Natural killer cell treated with Interleukin-12 subunit alpha and Interleukin-12 subunit beta and Interleukin-15 and Interleukin-18, amount 100 ng/mL, for 72 hours (primary cell): ENCODE results near the gene ATAT1. TPM values are rescaled to one million over a fixed set of nuclear protein-coding genes. Genes with fewer than 3 reads are reported as not detected.

Experiments
- ATAC-seq, 2 donors: fragments of 150-1000 bp; cut with Tn5 transposase in 1 of 2; sonication (Bioruptor Pico), chemical (Tn5 transposase) in 1 of 2; 2 replicates each; pipeline ENCODE4 v1.10.0; 2021
- DNase-seq: peaks from one replicate; pipeline ENCODE4 v3.0.0; 2022; ENCODE audit warnings: low spot score
- H3K27ac Mint-ChIP-seq, 2 donors: 1 replicate in 1 of 2; 2 replicates in 1 of 2; pipeline ENCODE4 v1.8.0; 2022; ENCODE audit warnings: mixed read lengths in 2 of 2, mild to moderate bottlenecking in 1 of 2, moderate library complexity in 1 of 2
- H3K27me3 Mint-ChIP-seq, 2 donors: 1 replicate in 1 of 2; 2 replicates in 1 of 2; pipeline ENCODE4 v1.8.0; 2022; ENCODE audit warnings: mixed read lengths in 2 of 2
- H3K36me3 Mint-ChIP-seq: one replicate; pipeline ENCODE4 v1.8.0; 2022; ENCODE audit warnings: mixed read lengths
- H3K4me1 Mint-ChIP-seq, 2 donors: 1 replicate in 1 of 2; 2 replicates in 1 of 2; pipeline ENCODE4 v1.8.0; 2022; ENCODE audit warnings: low read depth in 2 of 2, mixed read lengths in 2 of 2, mild to moderate bottlenecking in 1 of 2
- H3K4me3 Mint-ChIP-seq: one replicate; pipeline ENCODE4 v1.8.0; 2022; ENCODE audit warnings: mixed read lengths
- H3K9me3 Mint-ChIP-seq: 2 replicates; pipeline ENCODE4 v1.8.0; 2022; ENCODE audit warnings: mixed read lengths
- total RNA-seq, 2 donors: library from RNA; stranded (reverse); gene quantifications; one replicate each; pipeline ENCODE4 v1.2.3, GENCODE V29; 2022

ATAT1 gene
- total RNA-seq, 2 donors from 2014 or later = 7.3 to 15.8 TPM

- Mint-ChIP-seq H3K36me3 (peaks cover 37% of the 10 kb centered on the region), H3K27me3 (no peaks in the 10 kb centered on the region), H3K9me3 (no peaks in the 10 kb centered on the region), H3K4me3 (peak within 1 kb of the TSS; percentile 94), H3K4me1 (peaks cover 57 to 62% of the 10 kb centered on the region in 2 donors), H3K27ac (peak within 1 kb of the TSS; percentile 95 to 98)
- DNase-seq (peak; percentile 99), ATAC-seq (peak; percentile 93)
These were observed 9.7 kb upstream of the ATAT1 start, which contains the start of gene PPP1R10 for GRCh38 chr6:30616811-30617564. TSS of gene PPP1R10 (minus strand) at chr6:30617243. CDS start at chr6:30609944, 7,299 bp downstream.

- Mint-ChIP-seq H3K27me3 (no peaks in the 10 kb centered on the region), H3K9me3 (no peaks in the 10 kb centered on the region), H3K27ac (peak within 1 kb of the TSS; percentile 95 to 98), H3K4me3 (peak within 1 kb of the TSS; percentile 94), H3K36me3 (peaks cover 35% of the 10 kb centered on the region), H3K4me1 (peaks cover 54 to 59% of the 10 kb centered on the region in 2 donors)
- DNase-seq = peak; percentile 98
- peak; percentile 89 for ATAC-seq
These were observed 9.0 kb upstream of the ATAT1 start, which contains the start of gene MRPS18B for GRCh38 chr6:30617565-30618269. TSS of gene MRPS18B (plus strand) at chr6:30617840. CDS start at chr6:30617866, 26 bp downstream.

GRCh38 chr6:30618270-30618797 is 8.3 kb upstream of the ATAT1 start:
- H3K27ac Mint-ChIP-seq = peak overlapping the region; percentile 95 to 98
- H3K9me3 Mint-ChIP-seq = no peaks in the 10 kb centered on the region

GRCh38 chr6:30619561-30619960 is 7.1 kb upstream of the ATAT1 start:
- peaks cover 24% of the 10 kb centered on the region for H3K36me3 Mint-ChIP-seq
- peaks cover 40 to 42% of the 10 kb centered on the region in 2 donors for H3K4me1 Mint-ChIP-seq
- no peak for DNase-seq
- no peaks in the 10 kb centered on the region for H3K9me3 Mint-ChIP-seq
- H3K4me3 Mint-ChIP-seq = peak overlapping the region; percentile 94
- H3K27me3 Mint-ChIP-seq = no peaks in the 10 kb centered on the region
- H3K27ac Mint-ChIP-seq = peak overlapping the region; percentile 95 to 98
- no peak for ATAC-seq

More at GRCh38 chr6:30618270-30618797, 8.3 kb upstream of the ATAT1 start:
- Mint-ChIP-seq H3K36me3 (peaks cover 34% of the 10 kb centered on the region), H3K4me3 (peak overlapping the region; percentile 94), H3K4me1 (peaks cover 51 to 55% of the 10 kb centered on the region in 2 donors), H3K27me3 (no peaks in the 10 kb centered on the region)
- ATAC-seq (no peak), DNase-seq (no peak)

- DNase-seq (no peak), ATAC-seq (no peak)
- peak overlapping the region; percentile 85 to 87 for H3K27ac Mint-ChIP-seq
- no peaks in the 10 kb centered on the region for H3K9me3 Mint-ChIP-seq
- H3K36me3 Mint-ChIP-seq = peaks cover 11% of the 10 kb centered on the region
- peak overlapping the region; percentile 96 for H3K4me3 Mint-ChIP-seq
- H3K27me3 Mint-ChIP-seq = no peaks in the 10 kb centered on the region
- peaks cover 24 to 27% of the 10 kb centered on the region in 2 donors for H3K4me1 Mint-ChIP-seq
These were observed 1.2 kb upstream of the ATAT1 start for GRCh38 chr6:30625511-30625910.

GRCh38 chr6:30635834-30636233 is 9.2 kb downstream of the ATAT1 start:
- Mint-ChIP-seq H3K27ac (no peak overlapping the region), H3K27me3 (no peaks in the 10 kb centered on the region), H3K36me3 (peaks cover 13% of the 10 kb centered on the region), H3K4me1 (peaks cover 0 to 2% of the 10 kb centered on the region in 2 donors), H3K9me3 (no peaks in the 10 kb centered on the region), H3K4me3 (no peak overlapping the region)
- no peak for DNase-seq
- ATAC-seq = no peak

GRCh38 chr6:30640481-30640880 is 13.8 kb downstream of the ATAT1 start:
- H3K4me1 Mint-ChIP-seq = peaks cover 5 to 9% of the 10 kb centered on the region in 2 donors
- no peaks in the 10 kb centered on the region for H3K27me3 Mint-ChIP-seq
- no peak for DNase-seq
- H3K4me3 Mint-ChIP-seq = no peak overlapping the region
- H3K9me3 Mint-ChIP-seq = no peaks in the 10 kb centered on the region
- ATAC-seq = no peak
- no peak overlapping the region for H3K27ac Mint-ChIP-seq
- peaks cover 5% of the 10 kb centered on the region for H3K36me3 Mint-ChIP-seq

GRCh38 chr6:30641048-30641447 is 14.4 kb downstream of the ATAT1 start:
- ATAC-seq (peak; percentile 13 to 32), DNase-seq (no peak)
- Mint-ChIP-seq H3K27me3 (no peaks in the 10 kb centered on the region), H3K9me3 (no peaks in the 10 kb centered on the region), H3K36me3 (peaks cover 5% of the 10 kb centered on the region), H3K4me1 (peaks cover 11 to 15% of the 10 kb centered on the region in 2 donors), H3K4me3 (no peak overlapping the region), H3K27ac (no peak overlapping the region)

- no peak for DNase-seq
- no peaks in the 10 kb centered on the region for H3K27me3 Mint-ChIP-seq
- H3K27ac Mint-ChIP-seq = no peak overlapping the region
- H3K4me3 Mint-ChIP-seq = no peak overlapping the region
- peaks cover 5% of the 10 kb centered on the region for H3K36me3 Mint-ChIP-seq
- H3K9me3 Mint-ChIP-seq = no peaks in the 10 kb centered on the region
- H3K4me1 Mint-ChIP-seq = peaks cover 18 to 26% of the 10 kb centered on the region in 2 donors
- ATAC-seq = no peak
These were observed 17.0 kb downstream of the ATAT1 start for GRCh38 chr6:30643656-30644055.

- H3K27ac Mint-ChIP-seq = peak overlapping the region in 1 of 2 donors; percentile 93
- peaks cover 5% of the 10 kb centered on the region for H3K36me3 Mint-ChIP-seq
- no peak for DNase-seq
- peaks cover 18 to 26% of the 10 kb centered on the region in 2 donors for H3K4me1 Mint-ChIP-seq
- no peaks in the 10 kb centered on the region for H3K9me3 Mint-ChIP-seq
- no peak overlapping the region for H3K4me3 Mint-ChIP-seq
- no peak for ATAC-seq
- no peaks in the 10 kb centered on the region for H3K27me3 Mint-ChIP-seq
These were observed 18.1 kb downstream of the ATAT1 start for GRCh38 chr6:30644769-30645168.

GRCh38 chr6:30645989-30646388 is 19.3 kb downstream of the ATAT1 start:
- Mint-ChIP-seq H3K4me3 (peak overlapping the region; percentile 87), H3K9me3 (no peaks in the 10 kb centered on the region), H3K4me1 (peaks cover 17 to 26% of the 10 kb centered on the region in 2 donors), H3K27me3 (no peaks in the 10 kb centered on the region), H3K27ac (peak overlapping the region; percentile 80 to 93), H3K36me3 (peaks cover 5% of the 10 kb centered on the region)
- DNase-seq (no peak), ATAC-seq (no peak)

- H3K36me3 Mint-ChIP-seq = peaks cover 5% of the 10 kb centered on the region
- no peaks in the 10 kb centered on the region for H3K9me3 Mint-ChIP-seq
- DNase-seq = peak; percentile 95
These were observed 20.0 kb downstream of the ATAT1 start, which contains the start of gene C6orf136 for GRCh38 chr6:30646450-30647241. TSS of gene C6orf136 (plus strand) at chr6:30647133. CDS start at chr6:30647232, 99 bp downstream.

More at GRCh38 chr6:30646450-30647241, 20.0 kb downstream of the ATAT1 start, which contains the start of gene C6orf136:
- peaks cover 14 to 23% of the 10 kb centered on the region in 2 donors for H3K4me1 Mint-ChIP-seq
- peak within 1 kb of the TSS; percentile 80 to 93 for H3K27ac Mint-ChIP-seq
- no peaks in the 10 kb centered on the region for H3K27me3 Mint-ChIP-seq
- peak within 1 kb of the TSS; percentile 87 for H3K4me3 Mint-ChIP-seq
- ATAC-seq = peak; percentile 82 to 90
